HepG2 (cell line): Measurements from ENCODE around the gene AP3M1. TPM values are rescaled to one million over a fixed set of nuclear protein-coding genes. Genes with fewer than 3 reads are reported as not detected.

Experiments used
- ADNP ChIP-seq: sonication (generic); formaldehyde crosslinking; IDR thresholded peaks from 2 replicates; pipeline ENCODE4 v1.4.0; 2020; ENCODE audit warnings: missing genetic modification reagents
- ARNTL ChIP-seq: sonication (generic); formaldehyde crosslinking; IDR thresholded peaks from 2 replicates; pipeline ENCODE4 v1.4.0; 2020; ENCODE audit warnings: mild to moderate bottlenecking, missing genetic modification reagents
- FOXA3 ChIP-seq: IDR thresholded peaks from 2 replicates; pipeline ENCODE4 v1.6.1; 2016; ENCODE audit warnings: missing genetic modification reagents, missing compliant biosample characterization
- GATA4 ChIP-seq: sonication (generic); IDR thresholded peaks from 2 replicates; pipeline ENCODE4 v1.6.1; 2016; ENCODE audit warnings: antibody characterized with exemption, low read depth, borderline replicate concordance
- HOXA7 ChIP-seq: sonication (generic); formaldehyde crosslinking; IDR thresholded peaks from 2 replicates; pipeline ENCODE4 v1.8.1; 2022; ENCODE audit warnings: mild to moderate bottlenecking, missing genetic modification reagents, moderate library complexity
- IRX3 ChIP-seq: sonication (generic); formaldehyde crosslinking; IDR thresholded peaks from 2 replicates; pipeline ENCODE4 v1.8.1; 2023; ENCODE audit warnings: mild to moderate bottlenecking, low read depth, missing genetic modification reagents, borderline replicate concordance
- KLF12 ChIP-seq: sonication (generic); formaldehyde crosslinking; IDR thresholded peaks from 2 replicates; pipeline ENCODE4 v1.4.0; 2020; ENCODE audit warnings: missing genetic modification reagents, borderline replicate concordance
- RAD51 ChIP-seq: fragments of 450-650 bp; IDR thresholded peaks from 2 replicates; pipeline ENCODE4 v1.6.1; 2016; ENCODE audit warnings: borderline replicate concordance
- SALL1 ChIP-seq: sonication (generic); formaldehyde crosslinking; IDR thresholded peaks from 2 replicates; pipeline ENCODE4 v1.8.0; 2022; ENCODE audit warnings: mild to moderate bottlenecking, missing genetic modification reagents
- SAP130 ChIP-seq: IDR thresholded peaks from 2 replicates; pipeline ENCODE4 v1.6.1; 2016; ENCODE audit warnings: low read depth
- TOPORS ChIP-seq: sonication (generic); formaldehyde crosslinking; IDR thresholded peaks from 2 replicates; pipeline ENCODE4 v1.8.0; 2023; ENCODE audit warnings: mild to moderate bottlenecking, missing genetic modification reagents
- ZBTB10 ChIP-seq: sonication (generic); formaldehyde crosslinking; IDR thresholded peaks from 2 replicates; pipeline ENCODE4 v1.4.0; 2020; ENCODE audit warnings: missing genetic modification reagents, borderline replicate concordance
- ZMAT3 ChIP-seq: sonication (generic); formaldehyde crosslinking; conservative IDR thresholded peaks from 2 replicates; pipeline ENCODE4 v1.7.0; 2021; ENCODE audit warnings: missing genetic modification reagents
- ZNF18 ChIP-seq: sonication (generic); formaldehyde crosslinking; IDR thresholded peaks from 2 replicates; pipeline ENCODE4 v1.8.0; 2022; ENCODE audit warnings: mild to moderate bottlenecking, missing genetic modification reagents; ENCODE audit not compliant: insufficient replicate concordance
- ZNF263 ChIP-seq: sonication (generic); formaldehyde crosslinking; IDR thresholded peaks from 2 replicates; pipeline ENCODE4 v1.4.0; 2020; ENCODE audit warnings: missing genetic modification reagents
- ZNF598 ChIP-seq: sonication (generic); formaldehyde crosslinking; IDR thresholded peaks from 2 replicates; pipeline ENCODE4 v1.5.1; 2020; ENCODE audit warnings: mild to moderate bottlenecking, missing genetic modification reagents, borderline replicate concordance
- ZNF792 ChIP-seq: IDR thresholded peaks from 2 replicates; pipeline ENCODE4 v1.6.1; 2016
- ZNF816 ChIP-seq: sonication (generic); formaldehyde crosslinking; IDR thresholded peaks from 2 replicates; pipeline ENCODE4 v1.8.0; 2022; ENCODE audit warnings: missing genetic modification reagents, mild to moderate bottlenecking, borderline replicate concordance
- ZSCAN31 ChIP-seq: sonication (generic); formaldehyde crosslinking; IDR thresholded peaks from 2 replicates; pipeline ENCODE4 v1.5.0; 2020; ENCODE audit warnings: low read depth, mild to moderate bottlenecking, missing genetic modification reagents
- polyA plus RNA-seq, 8 experiments: library from polyadenylated mRNA; depleted of rRNA in 3 of 8; stranded (reverse) in 7 of 8; unstranded in 1 of 8; fragments of >200 nt; fragmentation: Illumina TruSeq in 4 of 8; extraction: Trizol in 4 of 8; gene quantifications; 2 replicates each; pipeline versions ENCODE4 v1.2.1 to v1.2.3, GENCODE V29; 2011 to 2016; ENCODE audit warnings: low read depth in 4 of 8, missing spikeins in 1 of 8, mixed read lengths in 1 of 8; ENCODE audit not compliant: insufficient read depth in 1 of 8
- total RNA-seq, 5 experiments: library from RNA; depleted of rRNA; stranded (reverse); fragments of >200 nt; fragmentation: Illumina TruSeq; extraction: Trizol; gene quantifications; 2 replicates each; pipeline ENCODE4 v1.2.3, GENCODE V29; 2016; ENCODE audit warnings: low read depth in 1 of 5
- TF ChIP-seq, protein P1 (sequence below): sonication (generic); formaldehyde crosslinking; IDR thresholded peaks from 2 replicates; pipeline ENCODE4 v1.8.0; 2022; ENCODE audit warnings: low read depth, missing genetic modification reagents
- TF ChIP-seq, protein P2 (sequence below): sonication (generic); formaldehyde crosslinking; IDR thresholded peaks from 2 replicates; pipeline ENCODE4 v1.5.1; 2020; ENCODE audit warnings: missing genetic modification reagents, mild to moderate bottlenecking, borderline replicate concordance

The AP3M1 gene
- total and polyA plus RNA-seq, 2 of the 13 experiments (the other 11 are each of a cell fraction or from before 2014, with no cell fraction given) = 29.0 to 31.6 TPM

DNA sequence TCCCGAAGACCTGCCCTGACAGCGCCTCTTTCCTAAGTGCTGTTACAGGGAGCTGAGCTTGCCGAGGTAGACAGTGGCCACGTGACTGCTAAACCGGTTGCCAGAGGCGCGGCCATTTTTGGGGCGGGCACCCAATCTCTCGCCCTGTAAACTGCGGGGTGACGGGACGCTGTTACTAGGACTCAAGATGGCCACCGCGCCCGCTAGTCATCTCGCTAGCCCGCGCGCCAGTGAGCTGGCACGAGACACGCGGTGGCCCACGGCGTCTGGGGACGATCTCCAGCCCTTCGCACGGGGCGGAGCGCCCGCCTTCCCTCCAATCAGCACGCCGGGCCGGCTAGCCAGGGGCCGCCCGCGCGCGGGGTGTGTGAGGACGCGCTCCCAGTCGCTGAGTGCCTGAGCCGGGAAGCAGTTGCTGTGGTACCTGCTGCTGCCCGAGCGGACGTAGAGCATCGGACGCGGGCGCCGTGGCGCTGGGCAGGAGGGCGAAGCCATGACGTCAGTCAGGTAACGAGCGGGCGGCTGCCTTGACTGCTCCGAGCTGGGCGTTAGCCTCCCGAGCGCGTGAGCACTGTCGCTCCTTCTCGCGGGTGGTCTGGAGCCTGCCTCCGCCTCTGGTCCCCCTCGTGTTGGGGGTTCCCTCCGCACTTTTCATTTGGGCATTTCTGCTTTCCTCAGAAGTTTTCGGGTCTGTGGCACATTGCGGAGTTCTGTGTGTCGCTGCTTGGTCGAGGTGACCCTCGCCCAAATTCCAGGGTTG is 25.9 kb upstream of the AP3M1 start (continued):
- peak; percentile 82; the same call in 1 of the 2 replicates for TF ChIP-seq IRX3 (CRISPR knock-in tag)
- no peak for TF ChIP-seq ADNP (CRISPR knock-in tag)
- TF ChIP-seq SALL1 (CRISPR knock-in tag) = peak; percentile 95
- peak; percentile 91; the same call in 1 of the 2 replicates for TF ChIP-seq ZSCAN31
- TF ChIP-seq ZBTB10 (CRISPR knock-in tag) = peak; percentile 92
- TF ChIP-seq KLF12 (CRISPR knock-in tag) = peak; percentile 82; the same call in 1 of the 2 replicates
- peak; percentile 18; the same call in 1 of the 2 replicates for TF ChIP-seq ZNF263 (CRISPR knock-in tag)
- TF ChIP-seq SAP130 (CRISPR knock-in tag) = peak; percentile 88
- TF ChIP-seq RAD51 = peak; percentile 88
- peak; percentile 56 for TF ChIP-seq ZNF18
- TF ChIP-seq ARNTL (CRISPR knock-in tag) = peak; percentile 95
- TF ChIP-seq, protein P1, sequence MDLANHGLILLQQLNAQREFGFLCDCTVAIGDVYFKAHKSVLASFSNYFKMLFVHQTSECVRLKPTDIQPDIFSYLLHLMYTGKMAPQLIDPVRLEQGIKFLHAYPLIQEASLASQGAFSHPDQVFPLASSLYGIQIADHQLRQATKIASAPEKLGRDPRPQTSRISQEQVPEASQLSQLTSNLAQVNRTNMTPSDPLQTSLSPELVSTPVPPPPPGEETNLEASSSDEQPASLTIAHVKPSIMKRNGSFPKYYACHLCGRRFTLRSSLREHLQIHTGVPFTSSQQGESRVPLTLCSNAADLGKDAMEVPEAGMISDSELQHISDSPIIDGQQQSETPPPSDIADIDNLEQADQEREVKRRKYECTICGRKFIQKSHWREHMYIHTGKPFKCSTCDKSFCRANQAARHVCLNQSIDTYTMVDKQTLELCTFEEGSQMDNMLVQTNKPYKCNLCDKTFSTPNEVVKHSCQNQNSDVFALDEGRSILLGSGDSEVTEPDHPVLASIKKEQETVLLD (CRISPR knock-in tag) = peak; percentile 72
- TF ChIP-seq, protein P2, sequence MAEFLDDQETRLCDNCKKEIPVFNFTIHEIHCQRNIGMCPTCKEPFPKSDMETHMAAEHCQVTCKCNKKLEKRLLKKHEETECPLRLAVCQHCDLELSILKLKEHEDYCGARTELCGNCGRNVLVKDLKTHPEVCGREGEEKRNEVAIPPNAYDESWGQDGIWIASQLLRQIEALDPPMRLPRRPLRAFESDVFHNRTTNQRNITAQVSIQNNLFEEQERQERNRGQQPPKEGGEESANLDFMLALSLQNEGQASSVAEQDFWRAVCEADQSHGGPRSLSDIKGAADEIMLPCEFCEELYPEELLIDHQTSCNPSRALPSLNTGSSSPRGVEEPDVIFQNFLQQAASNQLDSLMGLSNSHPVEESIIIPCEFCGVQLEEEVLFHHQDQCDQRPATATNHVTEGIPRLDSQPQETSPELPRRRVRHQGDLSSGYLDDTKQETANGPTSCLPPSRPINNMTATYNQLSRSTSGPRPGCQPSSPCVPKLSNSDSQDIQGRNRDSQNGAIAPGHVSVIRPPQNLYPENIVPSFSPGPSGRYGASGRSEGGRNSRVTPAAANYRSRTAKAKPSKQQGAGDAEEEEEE (CRISPR knock-in tag) = no peak
- TF ChIP-seq ZNF598 (CRISPR knock-in tag) = peak; percentile 85; the same call in 1 of the 2 replicates
- TF ChIP-seq ZMAT3 (CRISPR knock-in tag) = peak; percentile 60; the same call in 1 of the 2 replicates
- TF ChIP-seq ZNF816 = peak; percentile 40; the same call in 1 of the 2 replicates
- TF ChIP-seq FOXA3 (CRISPR knock-in tag) = peak; percentile 58
- peak; percentile 28 for TF ChIP-seq GATA4
- TF ChIP-seq TOPORS = peak; percentile 76
- TF ChIP-seq ZNF792 (CRISPR knock-in tag) = peak; percentile 88
- peak; percentile 66; the same call in 1 of the 2 replicates for TF ChIP-seq HOXA7 (CRISPR knock-in tag)
